T-helper 17 cell (primary cell): ENCODE results near the gene CACTIN. TPM values are rescaled to one million over a fixed set of nuclear protein-coding genes. Genes with fewer than 3 reads are reported as not detected.
"Not testable (repeated sequence)": the region's sequence is repeated elsewhere in the genome, so short reads cannot be mapped to it uniquely, and the experiment has no call there.

Experiments used
- ATAC-seq: fragments of 150-1000 bp; cut with Tn5 transposase; 2 replicates; pipeline ENCODE4 v1.10.0; 2021; ENCODE audit warnings: mild to moderate bottlenecking, moderate library complexity
- DNase-seq, 3 donors: peaks; one replicate each; pipeline versions ENCODE4 v3.0.0 to v3.0.0-alpha.2; 2020 to 2021
- H3K9me3 ChIP-seq: one replicate; pipeline ENCODE4 v1.7.0; 2013; ENCODE audit warnings: low read length, mild to moderate bottlenecking; ENCODE audit not compliant: control insufficient read depth, poor library complexity, severe bottlenecking
- H3K27ac Mint-ChIP-seq: one replicate; pipeline ENCODE4 v1.8.0; 2022; ENCODE audit warnings: mild to moderate bottlenecking, moderate library complexity, mixed read lengths
- H3K27me3 Mint-ChIP-seq: one replicate; pipeline ENCODE4 v1.8.0; 2022; ENCODE audit warnings: mixed read lengths
- H3K36me3 Mint-ChIP-seq: one replicate; pipeline ENCODE4 v1.8.0; 2022; ENCODE audit warnings: low read depth, mixed read lengths
- H3K4me1 Mint-ChIP-seq: one replicate; pipeline ENCODE4 v1.8.0; 2022; ENCODE audit warnings: mild to moderate bottlenecking, mixed read lengths
- H3K4me3 Mint-ChIP-seq: one replicate; pipeline ENCODE4 v1.8.0; 2022; ENCODE audit warnings: mild to moderate bottlenecking, moderate library complexity, mixed read lengths
- total RNA-seq, 4 donors: library from RNA in 2 of 4; stranded (reverse) in 2 of 4; gene quantifications; one replicate each; pipeline ENCODE4 v1.2.3 and lab custom pipeline; 2022 to 2026

The CACTIN gene
- total RNA-seq, 2 donors from 2014 or later: 32.8 to 34.4 TPM

GRCh38 chr19:3668331-3669081 lies 41.9 kb upstream of the CACTIN start:
- peaks cover 22% of the 10 kb centered on the region for H3K4me1 Mint-ChIP-seq
- H3K36me3 Mint-ChIP-seq: no peaks in the 10 kb centered on the region
- H3K4me3 Mint-ChIP-seq: no peak overlapping the region
- no peaks in the 10 kb centered on the region for H3K9me3 ChIP-seq
- no peak for DNase-seq
- no peaks in the 10 kb centered on the region for H3K27me3 Mint-ChIP-seq
- ATAC-seq: no peak
- no peak overlapping the region for H3K27ac Mint-ChIP-seq

- no peak overlapping the region for H3K27ac Mint-ChIP-seq
- no peaks in the 10 kb centered on the region for H3K9me3 ChIP-seq
- no peak overlapping the region for H3K4me3 Mint-ChIP-seq
- no peaks in the 10 kb centered on the region for H3K27me3 Mint-ChIP-seq
- H3K4me1 Mint-ChIP-seq: peaks cover 19% of the 10 kb centered on the region
- ATAC-seq (no peak), DNase-seq (no peak)
- no peaks in the 10 kb centered on the region for H3K36me3 Mint-ChIP-seq
Measured at GRCh38 chr19:3667766-3668165, 41.2 kb upstream of the CACTIN start.

GRCh38 chr19:3667037-3667638 lies 40.5 kb upstream of the CACTIN start:
- Mint-ChIP-seq H3K4me3 (peak overlapping the region; percentile 36), H3K27me3 (no peaks in the 10 kb centered on the region), H3K27ac (no peak overlapping the region), H3K36me3 (no peaks in the 10 kb centered on the region), H3K4me1 (peaks cover 14% of the 10 kb centered on the region)
- ATAC-seq (no peak), DNase-seq (no peak)
- no peaks in the 10 kb centered on the region for H3K9me3 ChIP-seq

GRCh38 chr19:3666545-3666856 lies 39.9 kb upstream of the CACTIN start:
- not testable (repeated sequence) for H3K27ac Mint-ChIP-seq, H3K9me3 ChIP-seq, ATAC-seq, DNase-seq, H3K27me3 Mint-ChIP-seq, H3K36me3 Mint-ChIP-seq, H3K4me3 Mint-ChIP-seq
- H3K4me1 Mint-ChIP-seq: peaks cover 12% of the 10 kb centered on the region

GRCh38 chr19:3665681-3666544 lies 39.3 kb upstream of the CACTIN start:
- H3K27me3 Mint-ChIP-seq: no peaks in the 10 kb centered on the region
- no peak overlapping the region for H3K4me3 Mint-ChIP-seq
- no peak overlapping the region for H3K27ac Mint-ChIP-seq
- ATAC-seq (peak; percentile 94), DNase-seq (peak; percentile 64 to 79 (median 67))
- H3K36me3 Mint-ChIP-seq: no peaks in the 10 kb centered on the region
- peaks cover 11% of the 10 kb centered on the region for H3K4me1 Mint-ChIP-seq
- no peaks in the 10 kb centered on the region for H3K9me3 ChIP-seq

GRCh38 chr19:3664879-3665642 lies 38.5 kb upstream of the CACTIN start:
- Mint-ChIP-seq H3K4me1 (peaks cover 9% of the 10 kb centered on the region), H3K36me3 (no peaks in the 10 kb centered on the region), H3K27me3 (no peaks in the 10 kb centered on the region), H3K4me3 (no peak overlapping the region), H3K27ac (no peak overlapping the region)
- H3K9me3 ChIP-seq: no peaks in the 10 kb centered on the region
- ATAC-seq: no peak
- no peak for DNase-seq

GRCh38 chr19:3663838-3664237 lies 37.2 kb upstream of the CACTIN start:
- H3K9me3 ChIP-seq: no peaks in the 10 kb centered on the region
- no peaks in the 10 kb centered on the region for H3K27me3 Mint-ChIP-seq
- H3K27ac Mint-ChIP-seq: peak overlapping the region; percentile 62
- peaks cover 9% of the 10 kb centered on the region for H3K4me1 Mint-ChIP-seq
- DNase-seq: no peak
- no peaks in the 10 kb centered on the region for H3K36me3 Mint-ChIP-seq
- no peak overlapping the region for H3K4me3 Mint-ChIP-seq
- no peak for ATAC-seq

GRCh38 chr19:3661284-3662238 lies 35.0 kb upstream of the CACTIN start:
- no peaks in the 10 kb centered on the region for H3K9me3 ChIP-seq
- no peak overlapping the region for H3K27ac Mint-ChIP-seq
- peak overlapping the region; percentile 41 for H3K4me3 Mint-ChIP-seq
- H3K36me3 Mint-ChIP-seq: peaks cover 7% of the 10 kb centered on the region
- DNase-seq (no peak), ATAC-seq (no peak)
- no peaks in the 10 kb centered on the region for H3K27me3 Mint-ChIP-seq
- H3K4me1 Mint-ChIP-seq: peaks cover 5% of the 10 kb centered on the region

- H3K4me3 Mint-ChIP-seq: peak overlapping the region; percentile 41
- H3K36me3 Mint-ChIP-seq: peaks cover 7% of the 10 kb centered on the region
- ATAC-seq: no peak
- DNase-seq: no peak
- peak overlapping the region; percentile 19 for H3K27ac Mint-ChIP-seq
- no peaks in the 10 kb centered on the region for H3K9me3 ChIP-seq
- peaks cover 2% of the 10 kb centered on the region for H3K4me1 Mint-ChIP-seq
- no peaks in the 10 kb centered on the region for H3K27me3 Mint-ChIP-seq
Measured at GRCh38 chr19:3660493-3661219, 34.1 kb upstream of the CACTIN start.

- Mint-ChIP-seq H3K4me3 (no peak overlapping the region), H3K27ac (no peak overlapping the region), H3K36me3 (peaks cover 7% of the 10 kb centered on the region), H3K4me1 (peaks cover 2% of the 10 kb centered on the region), H3K27me3 (no peaks in the 10 kb centered on the region)
- DNase-seq: no peak
- no peak for ATAC-seq
- no peaks in the 10 kb centered on the region for H3K9me3 ChIP-seq
Measured at GRCh38 chr19:3659746-3660112, 33.1 kb upstream of the CACTIN start.

GRCh38 chr19:3658870-3659745 lies 32.5 kb upstream of the CACTIN start:
- H3K4me1 Mint-ChIP-seq: peaks cover 2% of the 10 kb centered on the region
- ATAC-seq: no peak
- H3K9me3 ChIP-seq: no peaks in the 10 kb centered on the region
- peaks cover 7% of the 10 kb centered on the region for H3K36me3 Mint-ChIP-seq
- H3K4me3 Mint-ChIP-seq: no peak overlapping the region
- H3K27me3 Mint-ChIP-seq: no peaks in the 10 kb centered on the region
- no peak for DNase-seq
- H3K27ac Mint-ChIP-seq: no peak overlapping the region
